ENCODE results near the gene RPS6KA5. TPM values are rescaled to one million over a fixed set of nuclear protein-coding genes. Genes with fewer than 3 reads are reported as not detected.

The RPS6KA5 gene
- total and polyA plus RNA-seq, 9 of the 15 experiments (the other 6 are each of a cell fraction or from before 2014, with no cell fraction given): 0.88 to 7.7 (median 4.7) TPM

DNA sequence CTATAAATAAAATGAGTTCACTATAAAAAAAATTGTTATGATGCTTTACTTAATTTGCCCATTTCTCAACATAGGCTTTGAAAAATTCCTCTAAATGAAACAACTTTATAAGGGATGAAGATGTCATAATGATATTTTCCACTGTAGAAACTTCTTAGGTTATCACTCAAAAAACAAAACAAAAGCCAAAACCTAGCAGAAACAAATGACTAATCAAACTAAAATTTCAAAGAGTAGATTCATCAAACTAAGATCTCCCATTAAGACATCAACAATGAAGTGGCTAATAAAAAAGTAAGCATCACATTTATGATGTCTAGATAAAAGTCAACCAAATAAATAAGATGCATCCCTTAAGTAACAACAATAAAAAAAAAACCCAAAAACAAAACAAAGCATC, 207.3 kb downstream of the RPS6KA5 start:
- H3K9me3 ChIP-seq (replicated peaks; ENCODE audit: control insufficient read depth, insufficient read depth, low read depth, low read length): no peaks in the 10 kb centered on the region
- no peak overlapping the region for H3K4me2 ChIP-seq (ENCODE audit: insufficient read depth, low read length)
- in situ Hi-C loops (cut with MboI) (no loop called here), intact Hi-C loops (cut with micrococcal nuclease) (no loop called here)
- ChIA-PET CTCF (ENCODE audit: low intra/inter-chr PET ratio) (no interaction called here), POLR2A (no interaction called here)
- no peaks in the 10 kb centered on the region for H4K20me1 ChIP-seq (replicated peaks; ENCODE audit: control insufficient read depth, insufficient read depth, low read length)
- no peak for FAIRE-seq
- H3K79me2 ChIP-seq (ENCODE audit: control insufficient read depth, insufficient read depth, low read length): no peaks in the 10 kb centered on the region
- ATAC-seq: no peak
- no peaks in the 10 kb centered on the region for H3K36me3 ChIP-seq (ENCODE audit: control insufficient read depth, insufficient read depth, low read length)
- BruUV-seq (replicated peaks): no TSS peak
- no peak overlapping the region for H3K4me3 ChIP-seq
- no peak overlapping the region for H2AFZ ChIP-seq (ENCODE audit: low read depth, low read length)
- peaks cover 0 to 9% of the 10 kb centered on the region in 2 experiments; a peak in 3 of 5 replicates for H3K4me1 ChIP-seq (replicated peaks in 1 of 2; ENCODE audit: control insufficient read depth in 2 of 2, insufficient read depth in 2 of 2, low read length in 2 of 2)
- H3K9ac ChIP-seq (ENCODE audit: insufficient read depth in 1 of 2, low read depth in 2 of 2, low read length in 2 of 2): no peak overlapping the region
- no peak overlapping the region for H3K27ac ChIP-seq (ENCODE audit: extremely low read depth, low read depth, low read length)
- TF ChIP-seq BHLHE40 (IDR thresholded peaks at IDR 0.05; ENCODE audit: low read length): no peak
- TF ChIP-seq, protein P1, sequence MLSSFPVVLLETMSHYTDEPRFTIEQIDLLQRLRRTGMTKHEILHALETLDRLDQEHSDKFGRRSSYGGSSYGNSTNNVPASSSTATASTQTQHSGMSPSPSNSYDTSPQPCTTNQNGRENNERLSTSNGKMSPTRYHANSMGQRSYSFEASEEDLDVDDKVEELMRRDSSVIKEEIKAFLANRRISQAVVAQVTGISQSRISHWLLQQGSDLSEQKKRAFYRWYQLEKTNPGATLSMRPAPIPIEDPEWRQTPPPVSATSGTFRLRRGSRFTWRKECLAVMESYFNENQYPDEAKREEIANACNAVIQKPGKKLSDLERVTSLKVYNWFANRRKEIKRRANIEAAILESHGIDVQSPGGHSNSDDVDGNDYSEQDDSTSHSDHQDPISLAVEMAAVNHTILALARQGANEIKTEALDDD (IDR thresholded peaks at IDR 0.05): no peak
- no peak for DNase-seq (ENCODE audit: extremely low read depth in 1 of 4, low spot score in 3 of 4)
- H3K27me3 ChIP-seq (ENCODE audit: control insufficient read depth in 2 of 2, insufficient read depth in 2 of 2, low read length in 2 of 2): no peaks in the 10 kb centered on the region
- H3K9me1 ChIP-seq (ENCODE audit: control insufficient read depth, insufficient read depth, low read length): no peaks in the 10 kb centered on the region

- Histone ChIP-seq H3K9me3 (replicated peaks; ENCODE audit: control insufficient read depth, insufficient read depth, low read depth, low read length) (no peaks in the 10 kb centered on the region), H4K20me1 (replicated peaks; ENCODE audit: control insufficient read depth, insufficient read depth, low read length) (no peaks in the 10 kb centered on the region), H3K9ac (ENCODE audit: insufficient read depth in 1 of 2, low read depth in 2 of 2, low read length in 2 of 2) (no peak overlapping the region), H3K36me3 (ENCODE audit: control insufficient read depth, insufficient read depth, low read length) (no peaks in the 10 kb centered on the region), H3K27me3 (ENCODE audit: control insufficient read depth in 2 of 2, insufficient read depth in 2 of 2, low read length in 2 of 2) (no peaks in the 10 kb centered on the region), H3K4me3 (no peak overlapping the region), H3K4me2 (ENCODE audit: insufficient read depth, low read length) (no peak overlapping the region), H2AFZ (ENCODE audit: low read depth, low read length) (no peak overlapping the region), H3K9me1 (ENCODE audit: control insufficient read depth, insufficient read depth, low read length) (no peaks in the 10 kb centered on the region), H3K27ac (ENCODE audit: extremely low read depth, low read depth, low read length) (no peak overlapping the region), H3K79me2 (ENCODE audit: control insufficient read depth, insufficient read depth, low read length) (no peaks in the 10 kb centered on the region), H3K4me1 (replicated peaks in 1 of 2; ENCODE audit: control insufficient read depth in 2 of 2, insufficient read depth in 2 of 2, low read length in 2 of 2) (peaks cover 0 to 9% of the 10 kb centered on the region in 2 experiments; a peak in 3 of 5 replicates)
- FAIRE-seq (no peak), DNase-seq (ENCODE audit: extremely low read depth in 1 of 4, low spot score in 3 of 4) (no peak), ATAC-seq (no peak)
- no TSS peak for BruUV-seq (replicated peaks)
- in situ Hi-C loops (cut with MboI) (no loop called here), intact Hi-C loops (cut with micrococcal nuclease) (no loop called here)
- ChIA-PET CTCF (ENCODE audit: low intra/inter-chr PET ratio) (no interaction called here), POLR2A (interaction anchor here (0.7 kb wide), 1 partner anchor 864 kb away, joined by 4 read pairs; no protein-coding TSS in a partner anchor)
- 66% methylated on average over 5 of the region's 5 CpGs for WGBS (ENCODE audit: insufficient coverage, low coverage, missing lambda C conversion rate)
- no peak for TF ChIP-seq GABPA (tag; conservative IDR thresholded peaks at IDR 0.05; ENCODE audit: low read depth)
- peak; percentile 73 for TF ChIP-seq RBM25 (IDR thresholded peaks at IDR 0.05; ENCODE audit: low read depth, low read length, severe bottlenecking)
- TF ChIP-seq, protein P2, sequence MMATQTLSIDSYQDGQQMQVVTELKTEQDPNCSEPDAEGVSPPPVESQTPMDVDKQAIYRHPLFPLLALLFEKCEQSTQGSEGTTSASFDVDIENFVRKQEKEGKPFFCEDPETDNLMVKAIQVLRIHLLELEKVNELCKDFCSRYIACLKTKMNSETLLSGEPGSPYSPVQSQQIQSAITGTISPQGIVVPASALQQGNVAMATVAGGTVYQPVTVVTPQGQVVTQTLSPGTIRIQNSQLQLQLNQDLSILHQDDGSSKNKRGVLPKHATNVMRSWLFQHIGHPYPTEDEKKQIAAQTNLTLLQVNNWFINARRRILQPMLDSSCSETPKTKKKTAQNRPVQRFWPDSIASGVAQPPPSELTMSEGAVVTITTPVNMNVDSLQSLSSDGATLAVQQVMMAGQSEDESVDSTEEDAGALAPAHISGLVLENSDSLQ (IDR thresholded peaks at IDR 0.05): peak; percentile 45; the same call in 1 of the 2 replicates
- peak; percentile 39; the same call in 1 of the 2 replicates for TF ChIP-seq BCOR (IDR thresholded peaks at IDR 0.05)
Observed at GRCh38 chr14:90851327-90852036, 209.0 kb downstream of the RPS6KA5 start.
